Mucosa of stomach (tissue), 1 donor: ENCODE data around the gene SCG3.

Experiments used
- H3K27me3 ChIP-seq: one replicate; pipeline ENCODE4 v1.7.0; 2013; ENCODE audit warnings: mild to moderate bottlenecking, low read length; ENCODE audit not compliant: control insufficient read depth, insufficient read depth
- H3K36me3 ChIP-seq: one replicate; pipeline ENCODE4 v1.7.0; 2013; ENCODE audit warnings: low read length; ENCODE audit not compliant: control insufficient read depth, insufficient read depth
- H3K4me1 ChIP-seq: one replicate; pipeline ENCODE4 v1.7.0; 2013; ENCODE audit warnings: mild to moderate bottlenecking, low read length; ENCODE audit not compliant: control insufficient read depth, insufficient read depth
- H3K4me3 ChIP-seq: one replicate; pipeline ENCODE4 v1.7.0; 2013; ENCODE audit warnings: low read length
- H3K9ac ChIP-seq: one replicate; pipeline ENCODE4 v1.7.0; 2013; ENCODE audit warnings: mild to moderate bottlenecking, low read length, moderate library complexity
- H3K9me3 ChIP-seq: one replicate; pipeline ENCODE4 v1.7.0; 2013; ENCODE audit warnings: mild to moderate bottlenecking, low read length, moderate library complexity; ENCODE audit not compliant: control insufficient read depth
- donor health status: Pancreatic carcinoma.

The SCG3 gene

GRCh38 chr15:51688863-51689262 lies 7.6 kb downstream of the SCG3 start:
- H3K9me3 ChIP-seq, result no peaks in the 10 kb centered on the region
- H3K4me3 ChIP-seq, result no peak overlapping the region
- no peak overlapping the region for H3K9ac ChIP-seq
- H3K27me3 ChIP-seq, result no peaks in the 10 kb centered on the region
- no peaks in the 10 kb centered on the region for H3K36me3 ChIP-seq
- H3K4me1 ChIP-seq, result no peaks in the 10 kb centered on the region

GRCh38 chr15:51692154-51692553 lies 10.9 kb downstream of the SCG3 start:
- Histone ChIP-seq H3K4me1 (no peaks in the 10 kb centered on the region), H3K36me3 (no peaks in the 10 kb centered on the region), H3K27me3 (no peaks in the 10 kb centered on the region), H3K9me3 (no peaks in the 10 kb centered on the region), H3K4me3 (no peak overlapping the region), H3K9ac (no peak overlapping the region)

- H3K4me3 ChIP-seq, result no peak overlapping the region
- no peak overlapping the region for H3K9ac ChIP-seq
- no peaks in the 10 kb centered on the region for H3K36me3 ChIP-seq
- H3K4me1 ChIP-seq, result no peaks in the 10 kb centered on the region
- H3K27me3 ChIP-seq, result peaks cover 6% of the 10 kb centered on the region
- no peaks in the 10 kb centered on the region for H3K9me3 ChIP-seq
Measured at GRCh38 chr15:51696566-51696965, 15.3 kb downstream of the SCG3 start.

GRCh38 chr15:51697163-51697562 lies 15.9 kb downstream of the SCG3 start:
- Histone ChIP-seq H3K9ac (no peak overlapping the region), H3K9me3 (no peaks in the 10 kb centered on the region), H3K4me3 (no peak overlapping the region), H3K4me1 (no peaks in the 10 kb centered on the region), H3K27me3 (peaks cover 6% of the 10 kb centered on the region), H3K36me3 (no peaks in the 10 kb centered on the region)

GRCh38 chr15:51699373-51699772 lies 18.1 kb downstream of the SCG3 start:
- peaks cover 6% of the 10 kb centered on the region for H3K27me3 ChIP-seq
- no peaks in the 10 kb centered on the region for H3K4me1 ChIP-seq
- H3K4me3 ChIP-seq, result no peak overlapping the region
- no peak overlapping the region for H3K9ac ChIP-seq
- H3K9me3 ChIP-seq, result no peaks in the 10 kb centered on the region
- H3K36me3 ChIP-seq, result no peaks in the 10 kb centered on the region

GRCh38 chr15:51702710-51703109 lies 21.4 kb downstream of the SCG3 start:
- no peaks in the 10 kb centered on the region for H3K9me3 ChIP-seq
- H3K27me3 ChIP-seq, result peaks cover 6% of the 10 kb centered on the region
- H3K36me3 ChIP-seq, result no peaks in the 10 kb centered on the region
- no peak overlapping the region for H3K9ac ChIP-seq
- no peaks in the 10 kb centered on the region for H3K4me1 ChIP-seq
- no peak overlapping the region for H3K4me3 ChIP-seq

GRCh38 chr15:51706291-51706690 lies 25.0 kb downstream of the SCG3 start:
- Histone ChIP-seq H3K4me3 (no peak overlapping the region), H3K9ac (no peak overlapping the region), H3K36me3 (no peaks in the 10 kb centered on the region), H3K27me3 (no peaks in the 10 kb centered on the region), H3K4me1 (no peaks in the 10 kb centered on the region), H3K9me3 (no peaks in the 10 kb centered on the region)

- Histone ChIP-seq H3K4me1 (no peaks in the 10 kb centered on the region), H3K36me3 (no peaks in the 10 kb centered on the region), H3K9me3 (no peaks in the 10 kb centered on the region), H3K9ac (no peak overlapping the region), H3K27me3 (no peaks in the 10 kb centered on the region), H3K4me3 (no peak overlapping the region)
Measured at GRCh38 chr15:51706926-51707608, 25.8 kb downstream of the SCG3 start.

- Histone ChIP-seq H3K27me3 (no peaks in the 10 kb centered on the region), H3K9ac (no peak overlapping the region), H3K4me3 (no peak overlapping the region), H3K9me3 (no peaks in the 10 kb centered on the region), H3K4me1 (no peaks in the 10 kb centered on the region), H3K36me3 (no peaks in the 10 kb centered on the region)
Measured at GRCh38 chr15:51708013-51708412, 26.7 kb downstream of the SCG3 start.

GRCh38 chr15:51709031-51709430 lies 27.7 kb downstream of the SCG3 start:
- H3K4me3 ChIP-seq, result no peak overlapping the region

GRCh38 chr15:51714162-51714561 lies 32.9 kb downstream of the SCG3 start:
- Histone ChIP-seq H3K4me3 (no peak overlapping the region), H3K27me3 (no peaks in the 10 kb centered on the region), H3K4me1 (no peaks in the 10 kb centered on the region), H3K9me3 (no peaks in the 10 kb centered on the region), H3K36me3 (no peaks in the 10 kb centered on the region), H3K9ac (no peak overlapping the region)

More at GRCh38 chr15:51709031-51709430, 27.7 kb downstream of the SCG3 start:
- Histone ChIP-seq H3K4me1 (no peaks in the 10 kb centered on the region), H3K9ac (no peak overlapping the region), H3K27me3 (no peaks in the 10 kb centered on the region), H3K36me3 (no peaks in the 10 kb centered on the region), H3K9me3 (no peaks in the 10 kb centered on the region)

GRCh38 chr15:51714911-51715310 lies 33.6 kb downstream of the SCG3 start:
- no peak overlapping the region for H3K4me3 ChIP-seq
- no peaks in the 10 kb centered on the region for H3K36me3 ChIP-seq
- H3K9ac ChIP-seq, result no peak overlapping the region
- H3K4me1 ChIP-seq, result no peaks in the 10 kb centered on the region
- no peaks in the 10 kb centered on the region for H3K9me3 ChIP-seq
- no peaks in the 10 kb centered on the region for H3K27me3 ChIP-seq

GRCh38 chr15:51718219-51718618 lies 36.9 kb downstream of the SCG3 start:
- Histone ChIP-seq H3K27me3 (no peaks in the 10 kb centered on the region), H3K4me3 (no peak overlapping the region), H3K9ac (no peak overlapping the region), H3K9me3 (no peaks in the 10 kb centered on the region), H3K4me1 (no peaks in the 10 kb centered on the region), H3K36me3 (no peaks in the 10 kb centered on the region)
